B cell (primary cell): ENCODE measurements around the gene MIER3. TPM values are rescaled to one million over a fixed set of nuclear protein-coding genes. Genes with fewer than 3 reads are reported as not detected.

Experiments
- ATAC-seq: fragments of 200-7000 bp; cut with Tn5 transposase; one replicate; pipeline ENCODE4 v1.10.0; 2021; ENCODE audit warnings: low read depth, mild to moderate bottlenecking, moderate number of reproducible peaks, moderate library complexity
- CTCF ChIA-PET: fragments of 350-600 bp; sonication (Branson Sonifier 250); formaldehyde crosslinking; loops from one replicate; lab custom pipeline; 2021; ENCODE audit warnings: antibody characterized with exemption, inconsistent platforms; lab: Charles Lee
- POLR2A ChIA-PET: fragments of 350-600 bp; sonication (Branson Sonifier 250); formaldehyde crosslinking; loops from one replicate; lab custom pipeline; 2021; ENCODE audit warnings: antibody characterized with exemption; lab: Charles Lee
- DNase-seq: peaks from one replicate; pipeline ENCODE4 v3.0.0; 2013
- H2AFZ ChIP-seq: 2 replicates; pipeline ENCODE4 v1.6.1; 2012; ENCODE audit warnings: mild to moderate bottlenecking, low read depth, low read length; ENCODE audit not compliant: insufficient read depth, poor library complexity, severe bottlenecking
- H3K27ac ChIP-seq, 2 donors: 1 replicate in 1 of 2; 2 replicates in 1 of 2; pipeline ENCODE4 v1.5.1; 2012 to 2013; ENCODE audit warnings: low read length in 2 of 2, mild to moderate bottlenecking in 2 of 2, moderate library complexity in 1 of 2
- H3K27me3 ChIP-seq, 4 experiments: fragments of 200-600 bp in 1 of 4; sonication (generic) in 1 of 4; replicated peaks in 1 of 4; 1 replicate in 2 of 4; 2 replicates in 2 of 4; pipeline versions ENCODE4 v1.6.1 to v1.7.0; 2013 to 2016; ENCODE audit warnings: low read length in 3 of 4, mild to moderate bottlenecking in 2 of 4, mixed read lengths in 1 of 4, moderate library complexity in 1 of 4; ENCODE audit not compliant: insufficient read depth in 4 of 4, control insufficient read depth in 3 of 4; ENCODE audit errors: control extremely low read depth in 1 of 4
- H3K36me3 ChIP-seq, 2 experiments: replicated peaks in 1 of 2; 1 replicate in 1 of 2; 2 replicates in 1 of 2; pipeline versions ENCODE4 v1.6.1 to v1.7.1; 2013; ENCODE audit warnings: low read length in 1 of 2; ENCODE audit not compliant: insufficient read depth in 2 of 2, control insufficient read depth in 1 of 2; ENCODE audit errors: control extremely low read depth in 1 of 2, extremely low read depth in 1 of 2
- H3K4me1 ChIP-seq, 2 donors: fragments of 200-600 bp in 1 of 2; sonication (generic) in 1 of 2; 1 replicate in 1 of 2; 2 replicates in 1 of 2; pipeline versions ENCODE4 v1.5.1 to v1.6.1; 2013 to 2017; ENCODE audit warnings: low read length in 2 of 2; ENCODE audit not compliant: control insufficient read depth in 2 of 2, insufficient read depth in 2 of 2
- H3K4me2 ChIP-seq: replicated peaks from 2 replicates; pipeline ENCODE3; 2012; ENCODE audit warnings: mild to moderate bottlenecking, low read depth, low read length; ENCODE audit not compliant: poor library complexity, severe bottlenecking
- H3K4me3 ChIP-seq, 5 experiments: fragments of 200-600 bp in 1 of 5; sonication (generic) in 1 of 5; 1 replicate in 3 of 5; 2 replicates in 2 of 5; pipeline versions ENCODE4 v1.5.1 to v1.7.0; 2011 to 2016; ENCODE audit warnings: low read length in 4 of 5, mild to moderate bottlenecking in 4 of 5, low read depth in 2 of 5, control low read depth in 1 of 5, moderate library complexity in 1 of 5; ENCODE audit not compliant: insufficient read depth in 1 of 5; ENCODE audit errors: control extremely low read depth in 1 of 5, extremely low read depth in 1 of 5
- H3K79me2 ChIP-seq: fragments of 200-600 bp; sonication (generic); one replicate; pipeline ENCODE4 v1.6.0; 2016; ENCODE audit warnings: low read length; ENCODE audit not compliant: control insufficient read depth, insufficient read depth
- H3K9ac ChIP-seq: fragments of 200-600 bp; sonication (generic); 2 replicates; pipeline ENCODE4 v1.6.1; 2017; ENCODE audit warnings: mild to moderate bottlenecking, low read length, moderate library complexity
- H3K9me3 ChIP-seq, 3 donors: one replicate each; pipeline versions ENCODE4 v1.6.1 to v1.7.1; 2013; ENCODE audit warnings: low read length in 2 of 3; ENCODE audit not compliant: control insufficient read depth in 2 of 3, insufficient read depth in 1 of 3; ENCODE audit errors: control extremely low read depth in 1 of 3
- H4K20me1 ChIP-seq: 2 replicates; pipeline ENCODE4 v1.6.0; 2012; ENCODE audit warnings: mild to moderate bottlenecking, low read length; ENCODE audit not compliant: insufficient read depth, control insufficient read depth, poor library complexity, severe bottlenecking
- H3K27ac Mint-ChIP-seq: one replicate; pipeline ENCODE4 v1.8.0; 2021; ENCODE audit warnings: mixed read lengths
- H3K27me3 Mint-ChIP-seq: one replicate; pipeline ENCODE4 v1.8.0; 2021; ENCODE audit warnings: mixed read lengths
- H3K4me1 Mint-ChIP-seq: one replicate; pipeline ENCODE4 v1.8.0; 2021; ENCODE audit warnings: mixed read lengths
- H3K4me3 Mint-ChIP-seq: one replicate; pipeline ENCODE4 v1.8.0; 2021; ENCODE audit warnings: mixed read lengths
- H3K9me3 Mint-ChIP-seq: one replicate; pipeline ENCODE4 v1.8.0; 2022; ENCODE audit warnings: mixed read lengths; ENCODE audit not compliant: insufficient read depth
- CTCF ChIP-seq: fragments of 200-600 bp; IDR thresholded peaks from one replicate; pipeline ENCODE4 v1.8.0; 2022; ENCODE audit warnings: antibody characterized with exemption, mild to moderate bottlenecking
- EZH2 ChIP-seq: IDR thresholded peaks from 2 replicates; pipeline ENCODE4 v1.6.1; 2012; ENCODE audit warnings: borderline replicate concordance, low read depth, mild to moderate bottlenecking, moderate library complexity, low read length; ENCODE audit not compliant: insufficient read depth, poor library complexity, severe bottlenecking
- WGBS: methylation state at CpG from one replicate; pipeline ENCODE4 v1.1.5; 2013; ENCODE audit warnings: missing lambda C conversion rate; ENCODE audit not compliant: insufficient coverage; 5-methylcytosine and 5-hydroxymethylcytosine counted together
- intact Hi-C: fragments of 100-400 bp; cut with micrococcal nuclease; formaldehyde crosslinking; loops from one replicate; pipeline ENCODE4 v1.10.0; 2022
- polyA plus RNA-seq: library from polyadenylated mRNA; depleted of rRNA; stranded (reverse); fragments of >200 nt; gene quantifications from 2 replicates; pipeline ENCODE4 v1.2.3, GENCODE V29; 2012
- total RNA-seq, 2 donors: library from RNA; stranded (reverse); fragments of 120-200 nt in 1 of 2; gene quantifications; 1 replicate in 1 of 2; 2 replicates in 1 of 2; pipeline versions ENCODE4 v1.2.3 to v1.2.4, GENCODE V29; 2013 to 2022

MIER3 gene
- total and polyA plus RNA-seq, 2 donors (not counting 1 experiment from before 2014, with no cell fraction given): 5.8 to 25.9 TPM

GRCh38 chr5:56961746-56962145 lies 9.8 kb upstream of the MIER3 start:
- Histone ChIP-seq H3K36me3 (no peaks in the 10 kb centered on the region), H4K20me1 (no peaks in the 10 kb centered on the region), H3K79me2 (no peaks in the 10 kb centered on the region), H3K4me2 (no peak overlapping the region), H3K27ac (no peak overlapping the region), H3K9me3 (no peaks in the 10 kb centered on the region), H2AFZ (no peak overlapping the region), H3K4me3 (no peak overlapping the region), H3K27me3 (peaks cover 0 to 26% (median 18%) of the 10 kb centered on the region in 4 experiments), H3K4me1 (no peaks in the 10 kb centered on the region), H3K9ac (no peak overlapping the region)
- 90% methylated on average over 5 of the region's 6 CpGs for WGBS
- no peak for TF ChIP-seq EZH2
- TF ChIP-seq CTCF: no peak
- Mint-ChIP-seq H3K4me1 (no peaks in the 10 kb centered on the region), H3K4me3 (no peak overlapping the region), H3K27ac (no peak overlapping the region), H3K27me3 (peaks cover 50% of the 10 kb centered on the region), H3K9me3 (no peaks in the 10 kb centered on the region)
- ATAC-seq (no peak), DNase-seq (no peak)
- intact Hi-C loops: no loop called here
- ChIA-PET CTCF (no interaction called here), POLR2A (no interaction called here)

GRCh38 chr5:56959326-56959725 lies 7.4 kb upstream of the MIER3 start:
- CTCF ChIA-PET: no interaction called here
- no peaks in the 10 kb centered on the region for H3K4me1 ChIP-seq
- no peak overlapping the region for H3K4me2 ChIP-seq
- no CpG with 5 or more reads among the region's 4 CpGs for WGBS
- no peak overlapping the region for H3K9ac ChIP-seq
- H3K79me2 ChIP-seq: no peaks in the 10 kb centered on the region
- no peaks in the 10 kb centered on the region for H3K36me3 ChIP-seq
- H3K9me3 ChIP-seq: no peaks in the 10 kb centered on the region
- Mint-ChIP-seq H3K27me3 (peaks cover 55% of the 10 kb centered on the region), H3K27ac (no peak overlapping the region), H3K9me3 (no peaks in the 10 kb centered on the region), H3K4me3 (no peak overlapping the region), H3K4me1 (no peaks in the 10 kb centered on the region)
- ATAC-seq: no peak
- H2AFZ ChIP-seq: no peak overlapping the region
- no peak overlapping the region for H3K27ac ChIP-seq
- intact Hi-C loops: no loop called here
- peaks cover 0 to 23% (median 21%) of the 10 kb centered on the region in 4 experiments for H3K27me3 ChIP-seq
- no peak for DNase-seq
- H4K20me1 ChIP-seq: no peaks in the 10 kb centered on the region
- POLR2A ChIA-PET: no interaction called here
- no peak overlapping the region for H3K4me3 ChIP-seq
- TF ChIP-seq CTCF (no peak), EZH2 (no peak)
